Measurements from ENCODE around the gene TENM4. TPM values are rescaled to one million over a fixed set of nuclear protein-coding genes. Genes with fewer than 3 reads are reported as not detected.

Gene TENM4
- total and polyA plus RNA-seq, 2 of the 8 experiments (the other 6 are each of a cell fraction or from before 2014, with no cell fraction given): 3.5 to 7.2 TPM

GRCh38 chr11:79342236-79342635, 98.6 kb downstream of the TENM4 start:
- H4K8ac ChIP-seq (ENCODE audit: extremely low read depth, insufficient read depth, low read length): no peak overlapping the region

More at GRCh38 chr11:79342236-79342635, 98.6 kb downstream of the TENM4 start:
- H3K9ac ChIP-seq (replicated peaks in 1 of 4; ENCODE audit: extremely low read depth in 1 of 4, low read depth in 3 of 4, low read length in 3 of 4): no peak overlapping the region
- FAIRE-seq: no peak
- no peak for DNase-seq (ENCODE audit: low read depth in 1 of 2, low spot score in 2 of 2)
- no peak overlapping the region for H2BK12ac ChIP-seq (ENCODE audit: low read depth, low read length)
- CTCF ChIA-PET (ENCODE audit: partially characterized antibody): interaction anchor here (0.9 to 1.4 kb wide), 5 partner anchors 8 to 99 kb away, joined by 3 to 4 read pairs (median 3); partner anchors contain the start of gene TENM4
- no peak overlapping the region for H2AK5ac ChIP-seq (ENCODE audit: low read depth, low read length)
- POLR2A ChIA-PET (ENCODE audit: partially characterized antibody): no interaction called here
- H3K79me1 ChIP-seq (ENCODE audit: low read depth, low read length): no peaks in the 10 kb centered on the region; the same call in 1 of the 2 replicates
- peaks cover 0 to 3% (median 0%) of the 10 kb centered on the region in 4 experiments; a peak in 2 of 7 replicates for H3K4me1 ChIP-seq (replicated peaks in 1 of 4; ENCODE audit: control insufficient read depth in 3 of 4, insufficient read depth in 4 of 4, low read length in 3 of 4)
- no peaks in the 10 kb centered on the region for H3K36me3 ChIP-seq (ENCODE audit: control insufficient read depth in 2 of 4, insufficient read depth in 4 of 4, low read length in 3 of 4)
- H3K18ac ChIP-seq (ENCODE audit: extremely low read depth, low read length): no peak overlapping the region
- H3K9me3 ChIP-seq (ENCODE audit: insufficient read depth in 2 of 2, low read depth in 1 of 2, low read length in 1 of 2): no peaks in the 10 kb centered on the region
- H3K23me2 ChIP-seq (ENCODE audit: low read depth, low read length): no peaks in the 10 kb centered on the region
- H4K5ac ChIP-seq (ENCODE audit: insufficient read length, low read depth, low read length): no peak overlapping the region
- H3K56ac ChIP-seq (replicated peaks; ENCODE audit: insufficient read length, low read depth, low read length): no peak overlapping the region
- H4K20me1 ChIP-seq (replicated peaks in 1 of 2; ENCODE audit: control insufficient read depth in 1 of 2, insufficient read depth in 2 of 2, low read length in 2 of 2): no peaks in the 10 kb centered on the region
- H3K27me3 ChIP-seq (replicated peaks in 1 of 4; ENCODE audit: control insufficient read depth in 3 of 4, extremely low read depth in 1 of 4, insufficient read depth in 3 of 4, low read length in 3 of 4): no peaks in the 10 kb centered on the region
- H2BK120ac ChIP-seq (replicated peaks; ENCODE audit: low read depth, low read length): no peak overlapping the region
- H2BK15ac ChIP-seq (ENCODE audit: low read length): no peak overlapping the region
- H3K4me3 ChIP-seq (ENCODE audit: extremely low read depth in 1 of 4, insufficient read depth in 2 of 4, low read depth in 3 of 4, low read length in 4 of 4): no peak overlapping the region
- H3K23ac ChIP-seq (ENCODE audit: insufficient read length): no peak overlapping the region
- H4K91ac ChIP-seq (replicated peaks; ENCODE audit: insufficient read length, low read length): no peak overlapping the region
- H3K27ac ChIP-seq (ENCODE audit: low read depth, low read length): no peak overlapping the region
- no peak overlapping the region for H2BK5ac ChIP-seq (ENCODE audit: low read depth, low read length)
- WGBS, 2 experiments (ENCODE audit: extremely low coverage in 1 of 2, insufficient coverage in 1 of 2, insufficient read length in 1 of 2, insufficient replicate concordance in 2 of 2, low coverage in 1 of 2, low lambda C conversion rate in 2 of 2, missing lambda C conversion rate in 1 of 2): 97% methylated on average over 8 of the region's 8 CpGs; no CpG with 5 or more reads in 1 of the 2 experiments
- no peaks in the 10 kb centered on the region for H3K79me2 ChIP-seq (ENCODE audit: control insufficient read depth in 1 of 2, insufficient read depth in 2 of 2, low read length in 2 of 2)
- H3K4me2 ChIP-seq (ENCODE audit: insufficient read depth in 1 of 2, low read depth in 2 of 2, low read length in 2 of 2): no peak overlapping the region
- no peak for TF ChIP-seq MAX (IDR thresholded peaks at IDR 0.05)
- TF ChIP-seq KDM5A (IDR thresholded peaks at IDR 0.05; ENCODE audit: low read length): no peak
- no peak for TF ChIP-seq E2F6 (IDR thresholded peaks at IDR 0.05)
- TF ChIP-seq TEAD4 (IDR thresholded peaks at IDR 0.05; ENCODE audit: low read depth, low read length): no peak
- no peak for TF ChIP-seq ATF2 (IDR thresholded peaks at IDR 0.05; ENCODE audit: low read length)
- no peak for TF ChIP-seq GABPA (IDR thresholded peaks at IDR 0.05; ENCODE audit: borderline replicate concordance, insufficient read depth, low read length)
- TF ChIP-seq SUZ12 (IDR thresholded peaks at IDR 0.05; ENCODE audit: low read length): no peak
- no peak for TF ChIP-seq EP300 (IDR thresholded peaks at IDR 0.05; ENCODE audit: borderline replicate concordance in 1 of 2, low read depth in 2 of 2, low read length in 2 of 2)
- TF ChIP-seq CBX8 (IDR thresholded peaks at IDR 0.05; ENCODE audit: borderline replicate concordance, low read depth, low read length): no peak
- no peak for TF ChIP-seq NANOG (IDR thresholded peaks at IDR 0.05; ENCODE audit: insufficient read depth, low read depth, low read length, poor library complexity, severe bottlenecking)
- H2BK20ac ChIP-seq (ENCODE audit: low read length): no peak overlapping the region
- no peak overlapping the region for H2AFZ ChIP-seq (ENCODE audit: low read length)
- H3K14ac ChIP-seq (ENCODE audit: insufficient read length): no peak overlapping the region
- no peak overlapping the region for H3K4ac ChIP-seq (replicated peaks; ENCODE audit: insufficient read length, low read depth, low read length)
